GM19239 (cell line): ENCODE results near the gene CCL7.

Source experiments
- DNase-seq: peaks from one replicate; pipeline ENCODE4 v3.0.0; 2011; ENCODE audit warnings: low spot score; ENCODE audit not compliant: insufficient read length
- FAIRE-seq: peaks from 2 replicates; lab custom pipeline; 2011; peaks lifted over from hg19 to GRCh38; lab: Jason Lieb, UNC

CCL7 gene

GRCh38 chr17:34245351-34245905 is 24.6 kb upstream of the CCL7 start:
- no peak for DNase-seq
- FAIRE-seq: no peak

- no peak for DNase-seq
- no peak for FAIRE-seq
These were observed 23.6 kb upstream of the CCL7 start for GRCh38 chr17:34246446-34246845.

GRCh38 chr17:34246881-34247280 is 23.1 kb upstream of the CCL7 start:
- FAIRE-seq: no peak
- no peak for DNase-seq

GRCh38 chr17:34248511-34249024 is 21.5 kb upstream of the CCL7 start:
- DNase-seq: no peak
- FAIRE-seq: no peak

- FAIRE-seq: no peak
These were observed 21.0 kb upstream of the CCL7 start for GRCh38 chr17:34249061-34249460.

GRCh38 chr17:34249478-34249877 is 20.5 kb upstream of the CCL7 start:
- DNase-seq (no peak), FAIRE-seq (no peak)

More at GRCh38 chr17:34249061-34249460, 21.0 kb upstream of the CCL7 start:
- DNase-seq: no peak

GRCh38 chr17:34251186-34251585 is 18.8 kb upstream of the CCL7 start:
- FAIRE-seq: no peak
- DNase-seq: no peak

GRCh38 chr17:34252095-34252443 is 18.0 kb upstream of the CCL7 start:
- peak; percentile 68 for FAIRE-seq
- DNase-seq: peak; percentile 8

- DNase-seq (no peak), FAIRE-seq (no peak)
These were observed 17.4 kb upstream of the CCL7 start for GRCh38 chr17:34252444-34253138.

- DNase-seq (no peak), FAIRE-seq (no peak)
These were observed 16.9 kb upstream of the CCL7 start for GRCh38 chr17:34253139-34253525.

- FAIRE-seq: no peak
- no peak for DNase-seq
These were observed 15.9 kb upstream of the CCL7 start for GRCh38 chr17:34254146-34254545.

GRCh38 chr17:34254651-34255380 is 15.2 kb upstream of the CCL7 start, which contains the start of gene CCL2:
Gene CCL2 (plus strand): TSS chr17:34255285. CDS start chr17:34255350, 65 bp downstream.
- FAIRE-seq: no peak
- DNase-seq: no peak

- no peak for DNase-seq
- FAIRE-seq: no peak
These were observed 14.7 kb upstream of the CCL7 start for GRCh38 chr17:34255381-34255732.

GRCh38 chr17:34255841-34256240 is 14.2 kb upstream of the CCL7 start:
- FAIRE-seq (no peak), DNase-seq (no peak)

- DNase-seq: no peak
- no peak for FAIRE-seq
These were observed 12.6 kb upstream of the CCL7 start for GRCh38 chr17:34257299-34257985.

- DNase-seq: no peak
- FAIRE-seq: no peak
These were observed 12.1 kb upstream of the CCL7 start for GRCh38 chr17:34257986-34258326.

- FAIRE-seq (no peak), DNase-seq (no peak)
These were observed 10.9 kb upstream of the CCL7 start for GRCh38 chr17:34259146-34259545.

- no peak for DNase-seq
- FAIRE-seq: no peak
These were observed 9.2 kb upstream of the CCL7 start for GRCh38 chr17:34260861-34261260.

GRCh38 chr17:34261568-34262337 is 8.3 kb upstream of the CCL7 start:
- DNase-seq (no peak), FAIRE-seq (no peak)

GRCh38 chr17:34265711-34266110 is 4.3 kb upstream of the CCL7 start:
- DNase-seq (no peak), FAIRE-seq (no peak)
